Measurements from ENCODE around the gene PYDC1.
"Not testable (repeated sequence)": the region's sequence is repeated elsewhere in the genome, so short reads cannot be mapped to it uniquely, and the experiment has no call there.

Gene PYDC1

GRCh38 chr16:31221357-31222160, 4.6 kb upstream of the PYDC1 start:
- DNase-seq, result no peak

- no peak for DNase-seq
Observed at GRCh38 chr16:31219154-31219741, 2.3 kb upstream of the PYDC1 start.

- DNase-seq, result no peak
Observed at GRCh38 chr16:31217136-31217530, 198 bp upstream of the PYDC1 start.

- peak; percentile 55 to 80 for DNase-seq
Observed at GRCh38 chr16:31215287-31216162, 1.4 kb downstream of the PYDC1 start.

GRCh38 chr16:31214708-31215286, 2.1 kb downstream of the PYDC1 start:
- peak in 1 of 2 experiments; percentile 61 for DNase-seq

- peak; percentile 18 to 59 for DNase-seq
Observed at GRCh38 chr16:31213877-31214707, 2.8 kb downstream of the PYDC1 start, which contains the start of gene TRIM72. Gene TRIM72, plus strand, starts transcription at chr16:31214119. Its CDS starts 620 bp downstream, at chr16:31214739.

GRCh38 chr16:31213342-31213741, 3.6 kb downstream of the PYDC1 start:
- no peak for DNase-seq

GRCh38 chr16:31206776-31207175, 10.2 kb downstream of the PYDC1 start:
- DNase-seq, result no peak

- DNase-seq, result no peak
Observed at GRCh38 chr16:31204871-31205666, 11.9 kb downstream of the PYDC1 start.

GRCh38 chr16:31202414-31203375, 14.2 kb downstream of the PYDC1 start, which contains the start of gene PYCARD:
Gene PYCARD, minus strand, starts transcription at chr16:31202760. Its CDS starts 70 bp downstream, at chr16:31202690.
- no peak for DNase-seq

- no peak for DNase-seq
Observed at GRCh38 chr16:31201582-31202413, 15.1 kb downstream of the PYDC1 start.

GRCh38 chr16:31200821-31201568, 15.9 kb downstream of the PYDC1 start:
- DNase-seq, result no peak

- not testable (repeated sequence) for DNase-seq
Observed at GRCh38 chr16:31200111-31200510, 16.8 kb downstream of the PYDC1 start.

GRCh38 chr16:31199430-31200041, 17.4 kb downstream of the PYDC1 start:
- DNase-seq, result no peak

- no peak for DNase-seq
Observed at GRCh38 chr16:31198207-31198882, 18.6 kb downstream of the PYDC1 start.

- DNase-seq, result no peak
Observed at GRCh38 chr16:31196324-31197088, 20.4 kb downstream of the PYDC1 start.
